IPS-15b (cell line): ENCODE measurements around the gene ALPG.
"Not testable (repeated sequence)": the region's sequence is repeated elsewhere in the genome, so short reads cannot be mapped to it uniquely, and the experiment has no call there.

Experiments used
- H3K27me3 ChIP-seq: one replicate; pipeline ENCODE4 v1.6.1; 2013; ENCODE audit warnings: low read length; ENCODE audit not compliant: control insufficient read depth, insufficient read depth
- H3K36me3 ChIP-seq: one replicate; pipeline ENCODE4 v1.6.1; 2013; ENCODE audit warnings: low read length; ENCODE audit not compliant: control insufficient read depth, insufficient read depth
- H3K4me1 ChIP-seq: one replicate; pipeline ENCODE4 v1.6.1; 2013; ENCODE audit warnings: mild to moderate bottlenecking, low read length; ENCODE audit not compliant: control insufficient read depth, insufficient read depth
- H3K4me3 ChIP-seq: one replicate; pipeline ENCODE4 v1.5.1; 2013; ENCODE audit warnings: low read depth, low read length
- H3K9ac ChIP-seq: one replicate; pipeline ENCODE4 v1.6.1; 2013; ENCODE audit warnings: low read depth, mild to moderate bottlenecking, low read length
- H3K9me3 ChIP-seq: one replicate; pipeline ENCODE4 v1.6.1; 2013; ENCODE audit warnings: mild to moderate bottlenecking, low read length; ENCODE audit not compliant: control insufficient read depth, insufficient read depth

The ALPG gene

GRCh38 chr2:232406556-232407310 lies at the start of gene ALPG:
Gene ALPG, plus strand, starts transcription at chr2:232406844. Its CDS starts 51 bp downstream, at chr2:232406895.
- no peak within 1 kb of the TSS for H3K4me3 ChIP-seq
- no peak within 1 kb of the TSS for H3K9ac ChIP-seq
- H3K4me1 ChIP-seq = no peaks in the 10 kb centered on the region
- H3K27me3 ChIP-seq = no peaks in the 10 kb centered on the region
- peaks cover 22% of the 10 kb centered on the region for H3K36me3 ChIP-seq
- no peaks in the 10 kb centered on the region for H3K9me3 ChIP-seq

DNA sequence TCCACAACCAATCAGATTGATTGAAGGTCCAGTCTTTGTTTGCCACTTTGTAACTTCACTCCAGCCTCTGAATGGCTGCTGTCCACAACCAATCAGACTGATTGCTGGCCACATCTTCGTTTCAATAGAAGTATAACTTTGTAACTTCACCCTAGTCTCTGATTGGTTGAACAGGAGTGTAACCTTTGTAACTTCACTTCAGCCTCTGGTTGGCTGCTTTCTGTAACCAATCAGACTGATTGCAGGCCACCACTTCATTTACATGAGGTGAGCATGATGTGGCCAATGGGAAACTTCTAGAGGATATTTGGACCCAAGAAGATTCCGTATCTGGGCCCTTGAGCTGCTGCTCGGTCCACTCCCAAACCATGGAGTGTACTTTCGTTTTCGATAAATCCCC lies 45.0 kb upstream of the ALPG start:
- Histone ChIP-seq H3K4me3 (no peak overlapping the region), H3K4me1 (no peaks in the 10 kb centered on the region), H3K9ac (no peak overlapping the region), H3K36me3 (no peaks in the 10 kb centered on the region), H3K9me3 (no peaks in the 10 kb centered on the region), H3K27me3 (no peaks in the 10 kb centered on the region)

GRCh38 chr2:232362174-232362900 lies 44.3 kb upstream of the ALPG start:
- H3K4me3 ChIP-seq = no peak overlapping the region
- H3K36me3 ChIP-seq = no peaks in the 10 kb centered on the region
- H3K27me3 ChIP-seq = no peaks in the 10 kb centered on the region
- H3K9me3 ChIP-seq = no peaks in the 10 kb centered on the region
- no peak overlapping the region for H3K9ac ChIP-seq
- H3K4me1 ChIP-seq = no peaks in the 10 kb centered on the region

- not testable (repeated sequence) for H3K27me3 ChIP-seq, H3K9ac ChIP-seq, H3K4me1 ChIP-seq, H3K9me3 ChIP-seq, H3K4me3 ChIP-seq, H3K36me3 ChIP-seq
Observed at GRCh38 chr2:232363064-232363783, 43.4 kb upstream of the ALPG start.

DNA sequence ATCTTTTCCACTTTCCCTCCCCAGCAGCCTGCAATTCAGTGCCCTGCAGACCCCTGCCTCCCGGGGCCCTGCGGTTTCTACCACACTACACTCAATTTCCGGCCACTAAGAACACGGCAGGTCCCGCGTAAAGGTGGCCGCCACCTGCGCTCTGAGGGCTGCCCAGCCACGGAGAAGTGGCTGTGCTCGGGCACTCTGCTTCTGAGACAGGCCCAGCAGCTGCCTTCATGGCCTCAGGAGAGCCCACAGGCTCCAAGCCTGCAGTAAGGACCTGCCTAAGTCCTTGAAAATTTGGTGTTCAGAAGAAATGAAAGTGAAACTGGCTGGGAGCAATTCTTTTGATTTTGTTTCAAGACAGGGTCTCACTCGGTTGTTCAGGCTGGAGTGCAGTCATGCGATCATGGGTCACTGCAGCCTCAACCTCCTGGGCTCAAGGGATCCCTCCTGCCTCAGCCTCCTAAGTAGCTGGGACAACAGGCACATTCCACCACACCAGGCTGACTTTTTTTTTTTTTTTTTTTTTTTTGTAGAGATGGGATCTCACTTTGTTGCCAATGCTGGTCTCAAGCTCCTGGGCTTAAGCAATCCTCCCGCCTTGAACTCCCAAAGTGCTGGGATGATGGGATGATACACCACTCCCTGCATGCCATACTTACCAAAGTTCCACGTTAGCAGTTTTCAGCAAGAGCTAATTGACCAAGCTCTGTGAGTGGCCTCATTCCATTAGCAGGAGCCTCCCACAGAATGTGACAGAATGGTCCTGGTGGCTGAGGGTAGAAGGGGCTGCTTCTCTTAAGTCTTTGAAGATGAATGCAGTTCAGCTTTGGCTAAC lies 42.6 kb upstream of the ALPG start:
- H3K4me1 ChIP-seq = no peaks in the 10 kb centered on the region
- no peak overlapping the region for H3K9ac ChIP-seq
- no peak overlapping the region for H3K4me3 ChIP-seq
- H3K9me3 ChIP-seq = no peaks in the 10 kb centered on the region
- H3K27me3 ChIP-seq = no peaks in the 10 kb centered on the region
- H3K36me3 ChIP-seq = no peaks in the 10 kb centered on the region

GRCh38 chr2:232364806-232365594 lies 41.6 kb upstream of the ALPG start:
- H3K9ac ChIP-seq, H3K36me3 ChIP-seq, H3K4me1 ChIP-seq, H3K4me3 ChIP-seq, H3K27me3 ChIP-seq, H3K9me3 ChIP-seq: not testable (repeated sequence)

- Histone ChIP-seq H3K27me3 (no peaks in the 10 kb centered on the region), H3K4me1 (no peaks in the 10 kb centered on the region), H3K9ac (no peak overlapping the region), H3K36me3 (no peaks in the 10 kb centered on the region), H3K4me3 (no peak overlapping the region), H3K9me3 (no peaks in the 10 kb centered on the region)
Observed at GRCh38 chr2:232365621-232366321, 40.9 kb upstream of the ALPG start.

- not testable (repeated sequence) for H3K9me3 ChIP-seq, H3K4me3 ChIP-seq, H3K4me1 ChIP-seq, H3K9ac ChIP-seq, H3K27me3 ChIP-seq, H3K36me3 ChIP-seq
Observed at GRCh38 chr2:232366461-232366860, 40.2 kb upstream of the ALPG start.

DNA sequence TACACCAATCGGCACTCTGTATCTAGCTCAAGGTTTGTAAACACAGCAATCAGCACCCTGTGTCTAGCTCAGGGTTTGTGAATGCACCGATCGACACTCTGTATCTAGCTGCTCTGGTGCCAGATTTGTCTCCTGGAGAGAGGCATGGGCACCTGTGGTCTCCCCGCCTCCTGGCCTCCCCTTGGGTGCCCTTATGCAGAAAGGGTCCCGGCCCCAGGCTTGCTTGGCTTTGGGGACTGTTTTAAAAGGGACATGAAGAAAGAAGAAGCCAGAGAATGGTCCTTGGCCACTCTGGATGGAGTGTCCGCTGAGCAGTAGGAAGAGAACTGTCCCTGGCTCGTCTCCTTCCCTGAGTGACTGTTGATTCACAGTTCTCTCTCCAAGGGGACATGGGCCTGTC lies 39.6 kb upstream of the ALPG start:
- no peaks in the 10 kb centered on the region for H3K36me3 ChIP-seq
- no peak overlapping the region for H3K4me3 ChIP-seq
- no peaks in the 10 kb centered on the region for H3K27me3 ChIP-seq
- no peak overlapping the region for H3K9ac ChIP-seq
- H3K4me1 ChIP-seq = no peaks in the 10 kb centered on the region
- H3K9me3 ChIP-seq = no peaks in the 10 kb centered on the region

- Histone ChIP-seq H3K27me3 (no peaks in the 10 kb centered on the region), H3K36me3 (no peaks in the 10 kb centered on the region), H3K4me3 (no peak overlapping the region), H3K9me3 (no peaks in the 10 kb centered on the region), H3K9ac (peak overlapping the region; percentile 47), H3K4me1 (no peaks in the 10 kb centered on the region)
Observed at GRCh38 chr2:232367591-232368233, 38.9 kb upstream of the ALPG start.
